ENCODE measurements around the gene TUBB6. TPM values are rescaled to one million over a fixed set of nuclear protein-coding genes. Genes with fewer than 3 reads are reported as not detected.
A peak's percentile ranks its signal among the peaks of the same experiment; 100 is the strongest.

The TUBB6 gene
- total and polyA plus RNA-seq, 2 donors from 2014 or later, result 25.9 to 98.9 TPM

DNA sequence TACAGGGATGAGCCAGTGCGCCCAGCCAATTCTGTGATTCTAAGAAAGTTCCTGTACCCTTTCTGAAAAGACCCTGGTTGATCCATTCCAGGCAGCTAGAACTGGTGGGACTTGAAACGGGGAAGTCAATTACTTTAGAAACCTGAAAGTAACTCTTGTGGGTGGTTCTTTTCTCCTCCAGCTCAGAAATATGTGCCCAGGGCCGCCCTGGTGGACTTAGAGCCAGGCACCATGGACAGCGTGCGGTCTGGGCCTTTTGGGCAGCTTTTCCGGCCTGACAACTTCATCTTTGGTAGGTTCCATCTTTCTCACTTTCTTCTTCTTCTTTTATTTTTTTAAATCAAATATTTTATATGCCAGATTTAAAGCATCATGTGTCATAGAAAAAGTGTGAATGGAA is 2.7 kb downstream of the TUBB6 start:
- intact Hi-C loops (cut with DNase I), result no loop called here
- Histone ChIP-seq H3K4me3 (ENCODE audit: low read length in 3 of 3) (no peak overlapping the region), H3K27me3 (ENCODE audit: control insufficient read depth, insufficient read depth, low read length) (no peaks in the 10 kb centered on the region), H3K9ac (ENCODE audit: low read length in 3 of 3) (no peak overlapping the region), H3K9me3 (ENCODE audit: control insufficient read depth in 2 of 3, insufficient read depth in 1 of 3, low read length in 3 of 3) (peaks cover 0 to 8% (median 2%) of the 10 kb centered on the region in 3 donors), H3K4me1 (ENCODE audit: control insufficient read depth in 2 of 3, insufficient read depth in 2 of 3, low read depth in 1 of 3, low read length in 3 of 3) (peaks cover 0 to 7% (median 0%) of the 10 kb centered on the region in 3 donors), H3K27ac (ENCODE audit: low read depth in 2 of 2, low read length in 2 of 2) (no peak overlapping the region), H3K36me3 (ENCODE audit: control insufficient read depth in 2 of 3, insufficient read depth in 3 of 3, low read length in 3 of 3) (peaks cover 0 to 8% (median 2%) of the 10 kb centered on the region in 3 donors)
- DNase-seq (peak in 1 of 5 donors; percentile 18), FAIRE-seq (no peak)
- TF ChIP-seq, protein P1, sequence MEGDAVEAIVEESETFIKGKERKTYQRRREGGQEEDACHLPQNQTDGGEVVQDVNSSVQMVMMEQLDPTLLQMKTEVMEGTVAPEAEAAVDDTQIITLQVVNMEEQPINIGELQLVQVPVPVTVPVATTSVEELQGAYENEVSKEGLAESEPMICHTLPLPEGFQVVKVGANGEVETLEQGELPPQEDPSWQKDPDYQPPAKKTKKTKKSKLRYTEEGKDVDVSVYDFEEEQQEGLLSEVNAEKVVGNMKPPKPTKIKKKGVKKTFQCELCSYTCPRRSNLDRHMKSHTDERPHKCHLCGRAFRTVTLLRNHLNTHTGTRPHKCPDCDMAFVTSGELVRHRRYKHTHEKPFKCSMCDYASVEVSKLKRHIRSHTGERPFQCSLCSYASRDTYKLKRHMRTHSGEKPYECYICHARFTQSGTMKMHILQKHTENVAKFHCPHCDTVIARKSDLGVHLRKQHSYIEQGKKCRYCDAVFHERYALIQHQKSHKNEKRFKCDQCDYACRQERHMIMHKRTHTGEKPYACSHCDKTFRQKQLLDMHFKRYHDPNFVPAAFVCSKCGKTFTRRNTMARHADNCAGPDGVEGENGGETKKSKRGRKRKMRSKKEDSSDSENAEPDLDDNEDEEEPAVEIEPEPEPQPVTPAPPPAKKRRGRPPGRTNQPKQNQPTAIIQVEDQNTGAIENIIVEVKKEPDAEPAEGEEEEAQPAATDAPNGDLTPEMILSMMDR (IDR thresholded peaks at IDR 0.05; ENCODE audit: borderline replicate concordance, extremely low read depth, insufficient read depth), result no peak

DNA sequence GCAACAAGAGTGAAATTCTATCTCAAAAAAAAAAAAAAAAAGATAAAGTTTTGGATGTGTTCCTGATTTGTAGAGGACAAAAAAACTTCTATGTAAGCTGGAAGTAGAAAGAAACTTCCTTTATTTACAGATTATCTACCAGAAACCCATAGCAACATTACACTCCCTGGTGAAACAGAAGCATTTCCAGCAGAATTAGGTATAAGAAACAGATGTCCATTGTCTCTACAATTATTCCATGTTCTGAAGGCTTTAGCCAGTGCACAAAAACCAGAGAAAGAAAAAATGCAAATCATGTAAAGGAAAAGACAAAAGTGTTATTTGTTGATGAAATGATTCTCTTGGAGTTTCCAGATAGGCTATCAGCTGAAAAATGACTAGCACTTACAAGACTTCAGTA is 4.9 kb downstream of the TUBB6 start:
- no peak overlapping the region for H3K4me3 ChIP-seq (ENCODE audit: low read length in 3 of 3)
- DNase-seq (no peak), FAIRE-seq (no peak)
- H3K9ac ChIP-seq (ENCODE audit: low read length in 3 of 3), result no peak overlapping the region
- H3K4me1 ChIP-seq (ENCODE audit: control insufficient read depth in 2 of 3, insufficient read depth in 2 of 3, low read depth in 1 of 3, low read length in 3 of 3), result peaks cover 0 to 2% (median 0%) of the 10 kb centered on the region in 3 donors
- H3K36me3 ChIP-seq (ENCODE audit: control insufficient read depth in 2 of 3, insufficient read depth in 3 of 3, low read length in 3 of 3), result peaks cover 0 to 8% (median 2%) of the 10 kb centered on the region in 3 donors
- intact Hi-C loops (cut with DNase I), result no loop called here
- no peaks in the 10 kb centered on the region for H3K27me3 ChIP-seq (ENCODE audit: control insufficient read depth, insufficient read depth, low read length)
- H3K9me3 ChIP-seq (ENCODE audit: control insufficient read depth in 2 of 3, insufficient read depth in 1 of 3, low read length in 3 of 3), result peaks cover 0 to 8% (median 2%) of the 10 kb centered on the region in 3 donors
- H3K27ac ChIP-seq (ENCODE audit: low read depth in 2 of 2, low read length in 2 of 2), result no peak overlapping the region
- TF ChIP-seq, protein P1 (IDR thresholded peaks at IDR 0.05; ENCODE audit: borderline replicate concordance, extremely low read depth, insufficient read depth), result no peak

DNA sequence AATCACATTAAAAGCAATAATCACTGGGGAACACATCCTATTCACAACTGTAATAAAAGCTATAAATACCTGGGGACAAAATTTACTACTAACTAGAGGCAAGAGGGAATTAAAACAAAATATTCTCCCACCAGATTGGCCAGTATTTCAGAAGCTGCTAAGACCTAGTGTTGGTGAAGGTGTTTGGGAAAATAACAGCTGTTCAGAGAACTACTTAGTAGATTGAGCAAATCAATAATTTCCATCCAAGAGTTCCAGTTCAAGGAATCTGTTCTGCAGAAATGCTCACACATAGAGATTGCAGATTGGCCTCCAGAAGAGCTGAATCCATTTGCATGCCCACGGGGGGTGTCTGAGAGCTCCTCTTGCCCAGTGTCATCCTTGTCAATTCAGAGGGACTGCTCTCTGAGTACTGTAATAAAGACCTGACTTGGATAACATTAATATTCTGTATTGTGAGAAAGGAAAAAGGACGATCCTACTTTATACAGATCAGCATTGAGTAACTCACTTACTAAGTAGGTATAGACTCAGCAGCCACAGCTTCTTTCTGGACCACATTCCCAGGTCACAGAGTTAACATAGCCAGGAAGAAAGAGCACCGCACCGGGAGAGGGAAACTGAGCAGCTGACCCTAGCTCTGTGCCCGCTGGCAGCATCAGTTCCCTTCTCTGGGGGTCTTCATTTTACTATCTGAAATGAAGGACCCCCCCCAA is 5.6 kb downstream of the TUBB6 start:
- TF ChIP-seq, protein P1 (IDR thresholded peaks at IDR 0.05; ENCODE audit: borderline replicate concordance, extremely low read depth, insufficient read depth), result no peak
- Histone ChIP-seq H3K36me3 (ENCODE audit: control insufficient read depth in 2 of 3, insufficient read depth in 3 of 3, low read length in 3 of 3) (peaks cover 0 to 8% (median 2%) of the 10 kb centered on the region in 3 donors), H3K9me3 (ENCODE audit: control insufficient read depth in 2 of 3, insufficient read depth in 1 of 3, low read length in 3 of 3) (peaks cover 0 to 8% (median 2%) of the 10 kb centered on the region in 3 donors), H3K27ac (ENCODE audit: low read depth in 2 of 2, low read length in 2 of 2) (no peak overlapping the region), H3K9ac (ENCODE audit: low read length in 3 of 3) (no peak overlapping the region), H3K4me1 (ENCODE audit: control insufficient read depth in 2 of 3, insufficient read depth in 2 of 3, low read depth in 1 of 3, low read length in 3 of 3) (peaks cover 0 to 2% (median 0%) of the 10 kb centered on the region in 3 donors), H3K4me3 (ENCODE audit: low read length in 3 of 3) (no peak overlapping the region), H3K27me3 (ENCODE audit: control insufficient read depth, insufficient read depth, low read length) (no peaks in the 10 kb centered on the region)
- intact Hi-C loops (cut with DNase I), result no loop called here
- peak in 1 of 5 donors; percentile 10 for DNase-seq
- no peak for FAIRE-seq
